GM23338 (cell line): Measurements from ENCODE around the gene MAPK11. TPM values are rescaled to one million over a fixed set of nuclear protein-coding genes. Genes with fewer than 3 reads are reported as not detected.

Experiments used
- ATAC-seq: fragments of 200-7000 bp; cut with Tn5 transposase; 3 replicates; pipeline ENCODE4 v1.9.1; 2020
- DNase-seq: peaks from one replicate; pipeline ENCODE4 v3.0.0-alpha.2; 2015; ENCODE audit warnings: low spot score
- H2AFZ ChIP-seq: fragments of 200-600 bp; sonication (generic); 2 replicates; pipeline ENCODE4 v1.8.0; 2016; ENCODE audit warnings: antibody characterized with exemption, mild to moderate bottlenecking, moderate library complexity
- H3F3A ChIP-seq: fragments of 200-600 bp; sonication (generic); replicated peaks from 2 replicates; pipeline ENCODE4 v1.8.0; 2017; ENCODE audit warnings: antibody characterized with exemption, mixed run types, low read depth
- H3K27ac ChIP-seq: fragments of 200-600 bp; sonication (generic); 2 replicates; pipeline ENCODE4 v1.6.1; 2016; ENCODE audit warnings: low read depth
- H3K27me3 ChIP-seq: fragments of 200-600 bp; sonication (generic); 2 replicates; pipeline ENCODE4 v1.8.0; 2016; ENCODE audit warnings: mild to moderate bottlenecking, mixed run types, moderate library complexity; ENCODE audit not compliant: insufficient read depth
- H3K36me3 ChIP-seq: fragments of 200-600 bp; sonication (generic); 2 replicates; pipeline ENCODE4 v1.8.0; 2016; ENCODE audit warnings: mild to moderate bottlenecking; ENCODE audit not compliant: insufficient read depth
- H3K4me1 ChIP-seq: fragments of 200-600 bp; sonication (generic); 2 replicates; pipeline ENCODE4 v1.8.0; 2016; ENCODE audit warnings: mild to moderate bottlenecking, moderate library complexity; ENCODE audit not compliant: insufficient read depth
- H3K4me2 ChIP-seq: fragments of 200-600 bp; sonication (generic); 2 replicates; pipeline ENCODE4 v1.7.1; 2017; ENCODE audit warnings: mixed run types
- H3K4me3 ChIP-seq: fragments of 200-600 bp; sonication (generic); 2 replicates; pipeline ENCODE4 v1.6.1; 2016; ENCODE audit warnings: mixed run types
- H3K79me2 ChIP-seq: fragments of 200-600 bp; sonication (generic); replicated peaks from 2 replicates; pipeline ENCODE4 v1.8.0; 2017; ENCODE audit warnings: mild to moderate bottlenecking; ENCODE audit not compliant: insufficient read depth
- H3K9me2 ChIP-seq: fragments of 200-600 bp; sonication (generic); 2 replicates; pipeline ENCODE4 v1.8.0; 2017; ENCODE audit not compliant: insufficient read depth
- H4K20me1 ChIP-seq: fragments of 200-600 bp; sonication (generic); replicated peaks from 2 replicates; pipeline ENCODE4 v1.8.0; 2017; ENCODE audit warnings: mild to moderate bottlenecking; ENCODE audit not compliant: insufficient read depth
- H3K27ac Mint-ChIP-seq: 2 replicates; pipeline ENCODE4 v1.8.0; 2020; ENCODE audit warnings: inconsistent platforms, mild to moderate bottlenecking, moderate library complexity, mixed read lengths
- H3K27me3 Mint-ChIP-seq: 3 replicates; pipeline ENCODE4 v1.8.0; 2022; ENCODE audit warnings: low read depth, mild to moderate bottlenecking, moderate library complexity, mixed read lengths, inconsistent platforms; ENCODE audit not compliant: insufficient read depth, poor library complexity
- H3K36me3 Mint-ChIP-seq: 3 replicates; pipeline ENCODE4 v1.8.0; 2021; ENCODE audit warnings: low read depth, mild to moderate bottlenecking, inconsistent platforms, moderate library complexity, mixed read lengths
- H3K4me1 Mint-ChIP-seq: 3 replicates; pipeline ENCODE4 v1.8.0; 2020; ENCODE audit warnings: mild to moderate bottlenecking, inconsistent platforms, mixed read lengths
- H3K4me3 Mint-ChIP-seq: 3 replicates; pipeline ENCODE4 v1.8.0; 2021; ENCODE audit warnings: moderate library complexity, mild to moderate bottlenecking, inconsistent platforms, mixed read lengths
- H3K9me3 Mint-ChIP-seq: 3 replicates; pipeline ENCODE4 v1.8.0; 2020; ENCODE audit warnings: moderate library complexity, mild to moderate bottlenecking, inconsistent platforms, mixed read lengths
- CREB1 ChIP-seq: fragments of 250-450 bp; sonication (Bioruptor Pico); IDR thresholded peaks from 2 replicates; pipeline ENCODE4 v1.5.0; 2020; ENCODE audit warnings: low read depth, mild to moderate bottlenecking, moderate library complexity
- ETS1 ChIP-seq: IDR thresholded peaks from 2 replicates; pipeline ENCODE4 v1.6.1; 2016; ENCODE audit warnings: antibody characterized with exemption
- EZH2 ChIP-seq: fragments of 200-600 bp; sonication (generic); IDR thresholded peaks from one replicate; pipeline ENCODE4 v1.8.0; 2017; ENCODE audit warnings: antibody characterized with exemption, mild to moderate bottlenecking, low read depth; ENCODE audit not compliant: unreplicated experiment
- NANOG ChIP-seq: IDR thresholded peaks from 2 replicates; pipeline ENCODE4 v1.6.1; 2016; ENCODE audit warnings: antibody characterized with exemption, borderline replicate concordance
- POLR2AphosphoS5 ChIP-seq: IDR thresholded peaks from 2 replicates; pipeline ENCODE4 v1.6.1; 2016; ENCODE audit warnings: antibody characterized with exemption, low read depth
- ZNF114 ChIP-seq: fragments of 250-450 bp; sonication (Bioruptor Pico); IDR thresholded peaks from 2 replicates; pipeline ENCODE4 v1.5.0; 2020; ENCODE audit warnings: mild to moderate bottlenecking, moderate library complexity
- polyA plus RNA-seq: library from polyadenylated mRNA; unstranded; fragments of >200 nt; fragmentation: Nextera tagmentation; extraction: Ambion mirVana; gene quantifications from 2 replicates; pipeline ENCODE4 v1.2.1, GENCODE V29; 2016
- total RNA-seq: library from RNA; depleted of rRNA; stranded (reverse); fragments of >200 nt; shearing (Covaris generic); gene quantifications from 2 replicates; pipeline ENCODE4 v1.2.3, GENCODE V29; 2014
- TF ChIP-seq, protein P1 (sequence below), 2 experiments: fragments of 200-600 bp in 1 of 2; sonication (generic) in 1 of 2; conservative IDR thresholded peaks; 2 replicates each; pipeline versions ENCODE4 v1.5.1 to v1.6.1; 2016 to 2017; ENCODE audit warnings: antibody characterized with exemption in 2 of 2, low read depth in 2 of 2, mild to moderate bottlenecking in 2 of 2, moderate library complexity in 1 of 2
- TF ChIP-seq, protein P2 (sequence below): IDR thresholded peaks from one replicate; pipeline ENCODE4 v1.6.1; 2018; ENCODE audit warnings: antibody characterized with exemption; ENCODE audit not compliant: unreplicated experiment

Gene MAPK11
- total and polyA plus RNA-seq, 2 experiments from 2014 or later: 0.34 to 1.9 TPM

- Mint-ChIP-seq H3K4me3 (no peak overlapping the region), H3K27ac (no peak overlapping the region), H3K36me3 (peaks cover 18% of the 10 kb centered on the region), H3K27me3 (peaks cover 7% of the 10 kb centered on the region), H3K4me1 (no peaks in the 10 kb centered on the region), H3K9me3 (no peaks in the 10 kb centered on the region)
- Histone ChIP-seq H3K36me3 (no peaks in the 10 kb centered on the region), H3K4me1 (no peaks in the 10 kb centered on the region), H3K9me2 (no peaks in the 10 kb centered on the region), H3K27me3 (no peaks in the 10 kb centered on the region), H3F3A (no peaks in the 10 kb centered on the region), H3K79me2 (no peaks in the 10 kb centered on the region), H3K4me3 (no peak overlapping the region), H2AFZ (no peak overlapping the region), H3K27ac (no peak overlapping the region), H4K20me1 (peaks cover 9% of the 10 kb centered on the region), H3K4me2 (no peak overlapping the region)
- ATAC-seq (no peak), DNase-seq (no peak)
- TF ChIP-seq ZNF114 (CRISPR knock-in tag) (no peak), NANOG (no peak), POLR2AphosphoS5 (no peak), ETS1 (no peak), CREB1 (CRISPR knock-in tag) (no peak), EZH2 (no peak)
- TF ChIP-seq, protein P1, sequence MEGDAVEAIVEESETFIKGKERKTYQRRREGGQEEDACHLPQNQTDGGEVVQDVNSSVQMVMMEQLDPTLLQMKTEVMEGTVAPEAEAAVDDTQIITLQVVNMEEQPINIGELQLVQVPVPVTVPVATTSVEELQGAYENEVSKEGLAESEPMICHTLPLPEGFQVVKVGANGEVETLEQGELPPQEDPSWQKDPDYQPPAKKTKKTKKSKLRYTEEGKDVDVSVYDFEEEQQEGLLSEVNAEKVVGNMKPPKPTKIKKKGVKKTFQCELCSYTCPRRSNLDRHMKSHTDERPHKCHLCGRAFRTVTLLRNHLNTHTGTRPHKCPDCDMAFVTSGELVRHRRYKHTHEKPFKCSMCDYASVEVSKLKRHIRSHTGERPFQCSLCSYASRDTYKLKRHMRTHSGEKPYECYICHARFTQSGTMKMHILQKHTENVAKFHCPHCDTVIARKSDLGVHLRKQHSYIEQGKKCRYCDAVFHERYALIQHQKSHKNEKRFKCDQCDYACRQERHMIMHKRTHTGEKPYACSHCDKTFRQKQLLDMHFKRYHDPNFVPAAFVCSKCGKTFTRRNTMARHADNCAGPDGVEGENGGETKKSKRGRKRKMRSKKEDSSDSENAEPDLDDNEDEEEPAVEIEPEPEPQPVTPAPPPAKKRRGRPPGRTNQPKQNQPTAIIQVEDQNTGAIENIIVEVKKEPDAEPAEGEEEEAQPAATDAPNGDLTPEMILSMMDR (conservative IDR thresholded peaks at IDR 0.05; ENCODE audit: low read depth in 2 of 2): no peak
- TF ChIP-seq, protein P2, sequence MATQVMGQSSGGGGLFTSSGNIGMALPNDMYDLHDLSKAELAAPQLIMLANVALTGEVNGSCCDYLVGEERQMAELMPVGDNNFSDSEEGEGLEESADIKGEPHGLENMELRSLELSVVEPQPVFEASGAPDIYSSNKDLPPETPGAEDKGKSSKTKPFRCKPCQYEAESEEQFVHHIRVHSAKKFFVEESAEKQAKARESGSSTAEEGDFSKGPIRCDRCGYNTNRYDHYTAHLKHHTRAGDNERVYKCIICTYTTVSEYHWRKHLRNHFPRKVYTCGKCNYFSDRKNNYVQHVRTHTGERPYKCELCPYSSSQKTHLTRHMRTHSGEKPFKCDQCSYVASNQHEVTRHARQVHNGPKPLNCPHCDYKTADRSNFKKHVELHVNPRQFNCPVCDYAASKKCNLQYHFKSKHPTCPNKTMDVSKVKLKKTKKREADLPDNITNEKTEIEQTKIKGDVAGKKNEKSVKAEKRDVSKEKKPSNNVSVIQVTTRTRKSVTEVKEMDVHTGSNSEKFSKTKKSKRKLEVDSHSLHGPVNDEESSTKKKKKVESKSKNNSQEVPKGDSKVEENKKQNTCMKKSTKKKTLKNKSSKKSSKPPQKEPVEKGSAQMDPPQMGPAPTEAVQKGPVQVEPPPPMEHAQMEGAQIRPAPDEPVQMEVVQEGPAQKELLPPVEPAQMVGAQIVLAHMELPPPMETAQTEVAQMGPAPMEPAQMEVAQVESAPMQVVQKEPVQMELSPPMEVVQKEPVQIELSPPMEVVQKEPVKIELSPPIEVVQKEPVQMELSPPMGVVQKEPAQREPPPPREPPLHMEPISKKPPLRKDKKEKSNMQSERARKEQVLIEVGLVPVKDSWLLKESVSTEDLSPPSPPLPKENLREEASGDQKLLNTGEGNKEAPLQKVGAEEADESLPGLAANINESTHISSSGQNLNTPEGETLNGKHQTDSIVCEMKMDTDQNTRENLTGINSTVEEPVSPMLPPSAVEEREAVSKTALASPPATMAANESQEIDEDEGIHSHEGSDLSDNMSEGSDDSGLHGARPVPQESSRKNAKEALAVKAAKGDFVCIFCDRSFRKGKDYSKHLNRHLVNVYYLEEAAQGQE: no peak
These were observed 42.5 kb downstream of the MAPK11 start for GRCh38 chr22:50227579-50228215.

GRCh38 chr22:50226875-50227165 is 43.4 kb downstream of the MAPK11 start:
- Mint-ChIP-seq H3K27me3 (peaks cover 7% of the 10 kb centered on the region), H3K36me3 (peaks cover 20% of the 10 kb centered on the region), H3K9me3 (no peaks in the 10 kb centered on the region), H3K4me1 (no peaks in the 10 kb centered on the region), H3K4me3 (no peak overlapping the region), H3K27ac (no peak overlapping the region)
- H4K20me1 ChIP-seq: peaks cover 9% of the 10 kb centered on the region
- H2AFZ ChIP-seq: no peak overlapping the region
- no peaks in the 10 kb centered on the region for H3K36me3 ChIP-seq
- ATAC-seq: no peak
- H3F3A ChIP-seq: no peaks in the 10 kb centered on the region
- no peaks in the 10 kb centered on the region for H3K4me1 ChIP-seq
- H3K4me3 ChIP-seq: no peak overlapping the region
- H3K79me2 ChIP-seq: no peaks in the 10 kb centered on the region
- H3K27me3 ChIP-seq: no peaks in the 10 kb centered on the region
- no peak overlapping the region for H3K27ac ChIP-seq
- no peak for DNase-seq
- H3K9me2 ChIP-seq: no peaks in the 10 kb centered on the region
- H3K4me2 ChIP-seq: no peak overlapping the region
- no peak for TF ChIP-seq ETS1
